ENCODE results near the gene GRB2.

GRB2 gene

DNA sequence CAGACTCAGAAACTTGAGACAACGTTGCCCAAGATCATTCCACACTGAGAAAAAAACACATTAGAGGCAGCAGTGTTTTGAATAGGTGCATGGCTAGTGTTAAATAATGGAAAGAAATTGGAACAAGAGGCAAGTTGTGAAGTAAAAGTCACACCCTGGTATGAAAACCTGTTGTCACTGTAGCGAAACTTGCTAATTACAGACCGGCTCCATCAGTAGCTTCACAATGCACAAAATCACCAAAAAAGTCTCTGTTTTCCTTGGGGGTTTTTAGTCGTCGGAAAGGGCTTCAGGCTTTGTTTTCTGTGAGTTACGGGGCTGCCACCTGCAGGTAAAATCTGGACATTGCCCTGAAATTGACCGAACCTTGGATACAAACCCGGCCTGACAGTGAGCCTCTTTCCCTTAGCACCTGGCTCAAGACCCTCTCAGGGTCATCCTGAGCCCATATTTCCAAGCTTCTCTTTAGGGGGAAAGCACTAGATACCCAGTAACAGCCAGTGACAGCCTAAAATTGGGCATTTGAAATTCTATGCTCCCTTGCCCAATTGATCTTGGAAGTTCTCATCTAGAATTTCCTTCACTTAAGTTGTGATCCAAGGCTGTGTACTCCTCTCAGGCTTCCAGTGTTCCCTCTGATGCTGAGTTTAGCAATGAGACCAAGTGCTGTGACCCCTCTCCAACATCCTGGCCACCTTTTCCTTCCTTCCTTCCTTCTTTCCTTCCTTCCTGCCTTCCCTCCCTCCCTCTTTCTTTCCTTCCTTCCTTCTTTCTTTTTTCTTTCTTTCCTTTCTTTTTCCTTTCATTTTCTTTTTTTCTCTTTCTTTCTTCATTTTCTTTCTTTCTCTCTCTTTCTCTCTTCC, 7.2 kb upstream of the GRB2 start:
- DNase-seq (ENCODE audit: low spot score): peak; percentile 85

DNA sequence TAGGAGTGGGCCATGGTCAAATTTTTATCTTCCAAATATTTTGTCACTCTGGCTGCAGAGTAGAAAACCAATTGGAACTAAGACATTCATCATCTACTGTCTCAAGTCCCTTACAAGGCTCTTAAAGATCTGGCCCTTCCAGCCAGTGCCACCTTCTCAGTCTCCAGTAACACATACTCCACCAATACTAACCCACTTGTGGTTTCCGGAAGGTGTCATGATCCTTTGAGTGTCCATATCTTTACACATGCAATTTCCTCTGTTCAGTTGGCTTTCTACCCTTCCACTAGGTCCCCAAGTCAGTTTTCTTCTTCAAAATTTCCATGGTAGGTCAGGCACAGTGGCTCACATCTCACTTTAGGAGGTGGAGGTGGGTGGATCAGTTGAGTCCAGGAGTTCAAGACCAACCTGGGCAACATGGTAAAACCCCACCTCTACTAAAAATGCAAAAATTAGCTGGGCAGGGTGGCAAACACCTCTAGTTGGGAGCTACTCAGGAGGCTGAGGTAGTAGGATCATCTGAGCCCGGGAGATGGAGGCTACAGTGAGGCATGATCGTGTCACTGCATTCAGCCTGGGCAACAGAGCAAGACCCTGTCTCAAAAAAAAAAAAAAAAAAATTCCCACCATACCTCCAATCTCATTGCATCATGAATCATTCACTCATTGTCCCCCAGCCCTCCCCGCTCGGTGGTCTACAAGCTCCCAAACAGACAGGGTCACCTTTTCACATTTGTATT, 6.0 kb upstream of the GRB2 start:
- no peak for DNase-seq (ENCODE audit: low spot score)

DNA sequence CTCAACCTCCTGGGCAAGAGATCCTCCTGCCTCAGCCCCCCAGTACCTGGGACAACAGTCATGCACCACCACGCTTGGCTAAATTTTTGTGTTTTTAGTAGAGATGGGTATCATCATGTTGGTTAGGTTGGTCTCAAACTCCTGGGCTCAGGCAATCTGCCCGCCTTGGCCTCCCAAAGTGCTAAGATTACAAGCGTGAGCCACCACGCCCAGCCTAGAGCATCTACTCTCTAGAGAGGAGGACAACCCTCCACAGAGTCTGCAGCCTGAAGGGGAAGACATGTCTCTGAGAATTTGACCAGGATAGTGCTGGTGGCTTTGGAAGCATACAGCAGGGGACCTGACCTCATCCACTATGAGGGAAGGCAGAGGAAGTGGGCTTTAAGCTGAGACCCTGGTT, 4.7 kb upstream of the GRB2 start:
- no peak for DNase-seq (ENCODE audit: low spot score)

DNA sequence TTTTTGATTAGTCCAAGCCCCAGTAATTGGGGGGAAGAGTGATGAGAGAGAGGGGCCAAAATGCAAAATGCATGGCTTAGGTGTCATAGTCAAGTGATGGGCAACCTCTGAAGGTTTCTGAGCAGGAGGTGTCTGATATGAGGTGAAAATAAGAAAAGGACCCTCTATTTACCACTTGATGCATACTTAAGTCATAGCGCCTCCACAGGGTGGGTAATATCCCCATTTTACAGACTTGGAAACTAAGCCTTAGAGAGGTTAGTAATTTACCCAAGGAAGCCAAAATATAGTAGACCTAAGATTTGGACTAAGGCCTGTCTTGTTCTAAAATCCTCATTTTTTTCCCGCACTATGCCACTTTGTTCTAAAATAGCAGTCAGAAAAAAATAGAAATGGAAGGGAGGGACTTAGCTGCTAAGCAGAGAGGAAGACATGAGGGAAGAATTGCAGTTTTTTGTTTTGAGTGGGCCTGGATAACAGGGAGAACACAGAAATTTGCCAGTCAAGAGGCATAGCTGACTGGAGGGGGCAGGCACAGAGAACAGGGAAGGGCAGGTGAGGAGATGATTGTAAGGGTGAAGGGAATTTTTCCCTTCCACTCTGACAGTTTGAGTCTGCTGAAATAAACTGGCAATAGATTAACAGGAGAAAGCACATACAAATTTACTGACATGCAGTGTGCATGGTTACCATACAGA, 2.3 kb upstream of the GRB2 start:
- no peak for DNase-seq (ENCODE audit: low spot score)

DNA sequence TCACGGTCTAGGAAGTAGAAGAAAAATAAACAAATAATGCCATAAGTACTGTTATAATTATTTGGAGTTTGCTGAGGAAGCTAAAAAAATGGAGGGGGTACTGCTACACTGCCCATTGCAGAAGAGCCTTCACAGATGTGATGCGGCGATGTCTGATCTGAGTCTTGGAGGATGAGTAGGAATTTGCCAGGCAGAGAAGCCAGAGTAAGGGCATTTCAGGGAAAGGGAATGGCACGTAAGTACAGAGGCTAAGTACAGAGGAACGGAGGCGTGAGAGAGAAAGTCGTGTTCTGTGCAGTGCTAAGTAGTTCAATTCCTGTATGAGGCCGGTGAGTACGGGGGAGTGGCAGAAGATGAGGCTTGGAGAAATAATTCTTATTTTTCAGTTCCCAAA, 741 bp upstream of the GRB2 start:
- DNase-seq (ENCODE audit: low spot score): no peak

DNA sequence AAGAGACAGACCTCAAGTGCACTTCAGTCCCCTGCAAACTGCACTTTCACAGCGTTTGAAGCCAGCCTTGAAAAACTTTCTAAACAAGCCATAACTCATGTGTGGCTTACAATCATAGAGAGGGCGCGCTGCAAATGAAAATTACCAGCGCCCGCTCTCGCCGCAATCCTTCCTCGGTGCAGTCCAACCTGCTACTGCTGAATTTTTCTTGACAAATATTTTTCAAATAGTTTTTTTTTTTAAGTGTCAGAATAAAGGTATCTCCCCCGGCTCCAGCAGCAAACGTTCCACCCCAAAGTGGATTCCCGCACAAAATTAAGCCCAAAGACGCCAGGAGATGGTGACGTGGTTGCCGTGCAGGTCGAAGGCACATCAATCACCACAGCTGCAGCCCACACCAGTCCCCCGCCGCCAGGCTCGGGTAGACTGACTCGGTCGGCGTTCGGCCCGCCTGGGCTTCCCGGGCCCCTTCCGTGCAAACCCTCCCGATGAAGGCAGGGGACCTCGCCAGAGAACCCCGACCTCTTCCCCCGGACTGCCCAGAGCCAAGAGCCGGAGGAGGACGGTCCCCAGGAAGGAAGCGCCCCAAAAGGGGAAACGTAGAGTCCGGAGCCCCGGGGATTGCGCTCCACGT, 630 bp downstream of the GRB2 start:
- DNase-seq (ENCODE audit: low spot score): peak; percentile 53

DNA sequence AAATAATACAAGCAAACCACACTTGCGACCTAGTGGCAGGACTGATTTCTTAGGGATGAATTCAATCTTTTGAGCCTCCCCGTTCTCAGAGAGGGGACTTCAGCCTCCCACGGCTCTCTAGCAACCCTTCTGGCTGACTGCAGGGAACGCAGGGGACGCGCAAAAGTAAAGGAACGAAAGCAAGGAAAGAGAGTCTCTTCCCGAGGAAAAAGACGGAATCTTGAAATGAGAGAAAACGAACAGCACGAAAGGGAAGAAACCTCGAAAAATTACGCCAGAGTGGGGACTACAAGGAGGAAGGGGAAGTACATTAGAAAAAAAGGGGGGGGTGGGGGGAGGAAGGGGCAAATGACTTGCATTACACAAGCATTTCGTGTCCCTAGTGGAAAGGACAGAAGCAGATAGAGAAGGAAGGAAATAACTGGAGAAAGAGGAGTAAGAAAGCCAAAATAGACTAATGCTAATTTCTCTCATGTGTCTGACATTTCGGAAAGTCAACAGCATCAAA, 1.2 kb downstream of the GRB2 start:
- DNase-seq (ENCODE audit: low spot score): peak; percentile 70

DNA sequence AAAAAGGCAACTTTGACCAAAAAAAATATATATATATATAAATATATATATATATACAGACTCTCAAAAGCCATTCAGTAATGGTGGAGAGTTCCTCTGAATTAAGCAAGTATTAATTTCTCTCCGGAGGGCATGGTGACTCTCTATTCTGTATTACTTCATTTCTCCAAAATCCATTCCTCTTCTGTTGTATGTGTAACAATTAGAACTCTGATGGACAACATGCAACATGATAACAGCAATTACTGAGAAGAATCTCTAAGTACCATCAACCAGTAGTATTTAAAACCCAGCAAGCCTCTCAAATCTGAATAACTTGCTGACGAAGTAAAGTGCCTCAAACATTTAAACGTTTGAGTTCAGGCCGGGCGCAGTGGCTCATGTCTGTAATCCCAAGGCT, 2.3 kb downstream of the GRB2 start:
- no peak for DNase-seq (ENCODE audit: low spot score)

DNA sequence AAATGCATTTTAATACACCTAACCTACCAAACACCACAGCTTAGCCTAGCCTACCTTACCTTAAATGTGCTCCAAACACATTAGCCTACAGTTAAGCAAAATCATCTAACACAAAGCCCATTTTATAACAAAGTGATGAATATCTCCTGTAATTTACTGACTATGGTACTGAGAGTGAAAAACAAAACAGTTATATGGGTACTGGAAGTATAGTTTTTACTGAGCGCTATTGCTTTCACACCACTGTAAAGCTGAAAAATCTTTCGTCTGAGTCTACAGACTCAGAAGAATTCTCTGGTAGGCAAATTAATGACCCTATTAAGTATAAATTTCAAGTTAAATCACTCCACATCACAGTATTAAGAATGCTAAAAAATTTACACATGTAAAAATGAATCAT, 3.5 kb downstream of the GRB2 start:
- no peak for DNase-seq (ENCODE audit: low spot score)

DNA sequence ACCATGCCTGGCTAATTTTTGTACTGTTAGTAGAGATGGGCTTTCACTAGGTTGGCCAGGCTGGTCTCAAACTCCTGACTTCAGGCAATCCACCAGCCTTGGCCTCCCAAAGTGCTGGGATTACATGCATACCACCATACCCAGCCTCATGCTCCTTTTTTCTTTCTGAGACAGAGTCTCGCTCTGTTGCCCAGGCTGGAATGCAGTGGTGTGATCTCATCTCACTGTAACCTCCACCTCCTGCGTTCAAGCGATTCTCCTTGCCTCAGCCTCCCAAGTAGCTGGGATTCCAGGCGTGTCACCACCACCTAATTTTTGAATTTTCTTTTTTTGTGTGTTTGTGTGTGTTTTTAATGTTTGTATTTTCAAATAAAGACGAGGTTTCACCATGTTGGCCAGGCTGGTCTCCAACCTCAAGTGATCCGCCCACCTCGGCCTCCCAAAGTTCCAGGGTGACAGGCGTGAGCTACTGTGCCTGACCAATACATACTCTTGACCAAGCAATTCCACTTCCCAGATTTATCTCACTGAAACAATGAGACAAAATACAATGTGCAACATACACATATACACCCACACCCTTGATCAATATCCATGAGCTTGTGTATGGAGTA, 5.0 kb downstream of the GRB2 start:
- DNase-seq (ENCODE audit: low spot score): no peak

DNA sequence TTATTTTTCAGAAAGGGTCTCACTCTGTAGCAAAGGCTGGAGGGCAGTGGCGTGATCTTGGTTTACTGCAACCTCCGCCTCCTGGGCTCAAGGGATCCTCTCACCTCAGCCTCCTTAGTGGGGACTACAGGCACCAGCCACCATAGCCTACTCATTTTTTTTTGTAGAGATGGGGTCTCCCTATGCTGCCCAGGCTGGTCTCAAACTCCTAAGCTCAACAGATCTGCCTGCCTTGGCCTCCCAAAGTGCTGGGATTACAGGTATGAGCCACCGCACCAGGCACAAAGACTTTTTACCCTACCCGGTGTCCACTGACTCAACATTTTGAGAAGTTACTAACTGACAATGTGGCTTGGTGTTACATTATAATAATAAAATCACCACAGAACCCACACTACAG, 7.2 kb downstream of the GRB2 start:
- no peak for DNase-seq (ENCODE audit: low spot score)

DNA sequence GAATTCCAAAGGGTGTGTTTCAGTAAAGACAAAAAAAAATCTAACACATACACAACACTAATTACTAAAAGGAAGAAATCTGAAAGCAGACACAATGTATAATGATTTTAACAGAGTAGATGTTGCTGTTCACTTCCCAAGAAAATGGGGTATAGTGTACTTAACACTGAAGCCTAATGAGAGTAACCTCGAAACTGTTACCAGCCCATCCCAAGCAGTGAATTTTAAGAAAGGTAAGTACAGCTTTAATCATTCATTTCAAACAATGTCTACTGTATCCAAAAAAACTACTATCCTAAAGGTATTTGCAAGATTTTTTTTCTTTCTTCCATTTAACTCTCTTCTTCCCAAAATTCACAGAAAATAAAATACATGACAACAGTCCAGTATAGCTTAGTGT, 8.3 kb downstream of the GRB2 start:
- DNase-seq (ENCODE audit: low spot score): no peak

DNA sequence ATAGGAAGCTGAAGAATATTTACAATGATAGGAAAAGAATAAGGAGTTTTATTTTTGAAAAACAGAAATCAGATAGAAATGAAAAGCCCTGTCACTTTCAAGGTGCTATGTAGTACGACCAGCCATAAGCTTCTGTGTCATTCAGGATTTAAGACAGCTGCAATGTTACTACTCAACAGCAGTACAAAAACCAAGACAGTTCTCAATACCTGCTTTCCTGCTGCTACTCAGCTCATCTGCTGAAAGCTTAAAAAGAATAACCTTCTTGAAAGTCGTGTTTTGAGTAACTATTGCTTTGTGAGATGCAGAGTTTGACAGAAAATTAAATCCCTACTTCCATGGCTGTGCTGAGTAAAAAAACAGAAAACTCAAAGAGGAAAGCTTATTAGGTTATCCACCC, 8.7 kb downstream of the GRB2 start:
- DNase-seq (ENCODE audit: low spot score): no peak

DNA sequence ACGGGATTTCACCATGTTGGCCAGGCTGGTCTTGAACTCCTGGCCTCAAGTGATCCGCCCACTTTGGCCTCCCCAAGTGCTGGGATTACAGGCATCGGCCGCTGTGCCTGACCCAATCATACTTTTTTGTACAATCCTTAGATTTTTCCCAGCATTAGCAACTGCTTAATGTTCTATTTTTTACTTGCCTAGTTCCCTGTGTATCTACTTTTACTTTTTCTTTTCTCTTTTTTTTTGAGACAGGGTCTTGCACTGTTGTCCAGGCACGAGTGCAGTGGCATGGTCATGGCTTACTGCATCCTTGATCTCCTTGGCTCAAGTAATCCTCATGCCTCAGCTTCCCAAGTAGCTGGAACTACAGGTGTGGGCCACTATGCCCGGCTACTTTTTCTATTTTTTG, 9.5 kb downstream of the GRB2 start:
- no peak for DNase-seq (ENCODE audit: low spot score)

DNA sequence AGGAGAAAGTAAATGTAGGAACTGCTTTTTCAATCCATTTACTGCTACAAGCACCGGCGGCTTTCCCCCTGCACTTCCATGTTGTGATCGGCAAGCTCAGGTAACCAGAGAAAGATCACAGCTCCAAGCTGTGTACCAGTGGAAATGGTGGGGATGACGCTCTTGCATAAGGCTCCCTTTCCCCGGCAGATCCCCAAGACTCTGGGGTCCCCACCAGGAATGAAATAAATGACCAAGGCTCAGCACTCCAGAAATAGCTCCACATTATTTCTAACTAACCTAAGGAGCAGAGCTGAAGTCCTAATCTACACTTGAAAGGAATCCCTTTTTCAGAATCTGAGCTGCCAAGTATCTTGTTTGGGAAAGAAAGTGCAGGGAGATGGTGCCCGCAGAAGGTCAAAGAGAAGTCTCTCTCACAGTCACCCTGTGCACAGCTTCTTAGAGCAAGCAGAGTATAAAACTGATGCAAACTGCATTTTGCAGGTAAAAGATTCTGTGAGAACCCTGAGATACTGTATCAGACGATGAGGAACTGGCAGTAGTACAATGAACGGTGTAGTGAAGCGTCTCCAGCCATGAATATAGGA, 11.1 kb downstream of the GRB2 start:
- no peak for DNase-seq (ENCODE audit: low spot score)

DNA sequence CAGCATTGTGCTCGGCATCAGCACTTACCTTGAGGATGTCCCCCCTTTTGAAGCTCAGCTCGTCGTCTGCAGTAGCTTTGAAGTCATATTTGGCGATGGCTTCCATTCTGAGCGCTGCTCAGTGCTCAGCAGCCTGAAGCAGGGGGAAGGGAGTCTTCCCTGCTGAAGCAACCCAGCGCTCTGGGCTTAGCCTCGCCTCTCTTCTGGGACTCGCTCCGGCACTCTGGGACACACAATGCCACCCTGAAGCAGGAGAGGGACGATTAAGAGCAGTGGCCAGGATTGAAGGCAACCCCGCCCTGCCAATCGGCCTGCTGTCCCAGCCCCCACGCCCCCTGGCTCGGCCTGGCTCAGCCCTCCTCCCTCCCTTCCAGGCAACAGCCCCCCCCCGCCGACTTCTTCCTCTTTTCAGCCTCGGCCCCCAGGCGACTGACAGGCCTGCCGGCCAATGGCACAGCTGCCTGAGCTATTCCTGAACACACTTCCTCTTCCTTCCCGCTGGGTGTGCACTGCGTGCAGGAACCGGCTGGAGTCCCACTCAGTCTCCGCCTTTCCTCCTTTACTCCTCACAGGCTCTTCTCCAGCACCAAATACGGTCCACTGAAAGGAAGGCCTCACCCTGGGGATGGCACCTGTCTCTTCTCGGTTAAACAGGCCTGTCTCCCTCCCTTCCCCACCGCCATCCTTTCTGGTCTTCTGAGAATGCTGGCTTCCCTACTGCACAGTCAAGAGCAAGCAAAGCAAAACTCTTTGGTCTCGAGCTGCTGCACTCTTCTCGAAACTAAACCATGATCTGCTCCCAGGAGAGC, 11.8 kb downstream of the GRB2 start:
- peak; percentile 97 for DNase-seq (ENCODE audit: low spot score)

DNA sequence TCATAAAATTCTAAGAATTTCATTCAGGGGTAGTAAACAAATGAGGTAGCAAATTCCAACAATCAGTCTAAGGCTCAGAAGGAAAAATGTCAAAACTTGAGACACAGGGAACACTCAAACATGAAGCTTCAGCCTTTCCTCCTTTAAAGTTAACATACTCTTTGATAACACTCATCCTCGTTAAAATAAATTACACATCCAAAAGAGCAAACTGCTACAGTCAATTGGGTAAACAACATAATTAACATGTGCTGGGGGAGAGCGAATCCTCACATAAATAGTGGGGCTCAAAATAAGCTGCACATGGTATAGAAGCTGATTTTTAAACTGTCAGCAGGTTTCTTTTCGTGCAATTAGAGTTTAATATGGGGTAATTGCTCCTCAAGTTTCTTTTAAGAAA, 12.9 kb downstream of the GRB2 start:
- DNase-seq (ENCODE audit: low spot score): no peak

DNA sequence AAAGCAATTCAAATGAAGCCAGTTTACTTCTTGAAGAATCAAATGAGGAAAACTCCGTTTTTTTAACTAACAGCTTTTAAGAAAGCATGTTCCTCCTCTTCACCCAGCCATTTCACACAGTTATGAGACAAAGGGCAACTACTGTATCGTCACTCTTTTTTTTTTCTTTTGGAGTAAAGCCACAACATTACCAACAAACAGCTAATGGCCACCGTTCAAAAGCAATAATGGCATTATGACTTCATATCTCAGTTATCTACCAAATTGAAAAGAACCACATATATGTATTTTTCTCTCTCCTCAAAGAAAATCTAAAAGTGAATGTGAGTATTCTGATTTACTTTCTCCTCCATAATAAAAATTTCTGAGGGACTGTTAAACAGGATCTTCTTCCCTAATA, 14.5 kb downstream of the GRB2 start:
- no peak for DNase-seq (ENCODE audit: low spot score)

DNA sequence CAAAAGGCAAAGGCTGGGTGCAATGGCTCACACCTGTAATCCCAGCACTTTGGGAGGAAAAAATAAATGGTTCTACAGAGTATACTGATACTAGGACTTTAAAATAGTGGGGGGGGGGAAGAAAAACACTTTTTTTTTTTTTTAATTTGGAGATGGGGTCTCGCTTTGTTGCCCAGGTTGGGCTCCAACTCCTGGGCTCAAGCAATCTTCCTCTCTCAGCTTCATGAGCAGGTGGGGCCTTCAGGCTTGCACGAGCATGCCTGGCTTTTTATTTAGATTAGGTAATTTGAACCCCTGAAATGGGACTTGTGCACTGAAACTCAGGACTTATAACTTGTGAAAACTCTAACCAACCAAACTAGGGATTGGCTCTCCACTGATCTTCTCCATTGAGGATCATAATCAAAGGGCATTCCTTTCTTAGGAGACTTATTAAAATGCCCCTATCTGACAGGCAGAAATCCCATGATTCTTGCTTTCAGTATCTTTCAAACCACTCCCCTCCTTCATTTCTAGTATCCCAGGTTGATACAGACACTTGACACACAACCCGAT, 16.9 kb downstream of the GRB2 start:
- no peak for DNase-seq (ENCODE audit: low spot score)

DNA sequence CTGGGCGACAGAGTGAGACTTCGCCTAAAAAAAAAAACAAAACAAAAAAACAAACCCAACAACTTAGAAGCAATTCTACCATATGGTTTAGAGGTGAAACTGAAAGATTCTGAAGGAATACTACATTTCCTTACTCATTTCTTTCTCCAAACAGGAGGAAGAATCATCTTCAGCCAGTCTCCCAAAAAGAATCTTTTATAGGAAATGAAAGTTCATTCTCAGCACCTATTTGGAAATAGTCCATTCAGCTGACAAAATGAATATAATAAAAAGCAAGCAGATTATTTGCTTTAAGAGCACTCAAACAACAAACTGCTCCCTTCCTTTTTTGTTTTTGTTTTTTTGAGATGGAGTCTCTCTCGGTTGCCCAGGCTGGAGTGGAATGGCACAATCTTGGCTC, 17.7 kb downstream of the GRB2 start:
- DNase-seq (ENCODE audit: low spot score): no peak

Measured in iPS-NIHi11 (cell line).